Nephron progenitor cell (in vitro differentiated cells): ENCODE data around the gene SP140L.
A peak's percentile ranks its signal among the peaks of the same experiment; 100 is the strongest.

Experiments used
- DNase-seq: peaks from one replicate; pipeline ENCODE4 v3.0.0; 2021
- H3K27ac Mint-ChIP-seq: 2 replicates; pipeline ENCODE4 v1.8.0; 2021; ENCODE audit warnings: mild to moderate bottlenecking, moderate library complexity, mixed read lengths
- H3K27me3 Mint-ChIP-seq: 2 replicates; pipeline ENCODE4 v1.8.0; 2021; ENCODE audit warnings: mild to moderate bottlenecking, low read depth, mixed read lengths; ENCODE audit not compliant: poor library complexity
- H3K36me3 Mint-ChIP-seq: 2 replicates; pipeline ENCODE4 v1.8.0; 2021; ENCODE audit warnings: low read depth, mixed read lengths
- H3K4me1 Mint-ChIP-seq: 2 replicates; pipeline ENCODE4 v1.8.0; 2021; ENCODE audit warnings: mixed read lengths
- H3K4me3 Mint-ChIP-seq: 2 replicates; pipeline ENCODE4 v1.8.0; 2021; ENCODE audit warnings: mild to moderate bottlenecking, moderate library complexity, mixed read lengths
- H3K9me3 Mint-ChIP-seq: 2 replicates; pipeline ENCODE4 v1.8.0; 2021; ENCODE audit warnings: mild to moderate bottlenecking, moderate library complexity, mixed read lengths
- CTCF ChIP-seq: fragments of 200-600 bp; sonication (generic); IDR thresholded peaks from 2 replicates; pipeline ENCODE4 v1.5.0; 2021; ENCODE audit warnings: antibody characterized with exemption

Gene SP140L

GRCh38 chr2:230412846-230413245 lies 85.9 kb downstream of the SP140L start:
- H3K4me1 Mint-ChIP-seq: peaks cover 11% of the 10 kb centered on the region
- DNase-seq: no peak
- TF ChIP-seq CTCF: no peak
- no peaks in the 10 kb centered on the region for H3K36me3 Mint-ChIP-seq
- H3K4me3 Mint-ChIP-seq: peak overlapping the region; percentile 87
- H3K9me3 Mint-ChIP-seq: no peaks in the 10 kb centered on the region
- H3K27ac Mint-ChIP-seq: no peak overlapping the region
- H3K27me3 Mint-ChIP-seq: peaks cover 66% of the 10 kb centered on the region

GRCh38 chr2:230413479-230413878 lies 86.5 kb downstream of the SP140L start:
- peaks cover 11% of the 10 kb centered on the region for H3K4me1 Mint-ChIP-seq
- DNase-seq: no peak
- TF ChIP-seq CTCF: no peak
- H3K9me3 Mint-ChIP-seq: no peaks in the 10 kb centered on the region
- no peaks in the 10 kb centered on the region for H3K36me3 Mint-ChIP-seq
- H3K27ac Mint-ChIP-seq: no peak overlapping the region
- H3K4me3 Mint-ChIP-seq: no peak overlapping the region
- peaks cover 66% of the 10 kb centered on the region for H3K27me3 Mint-ChIP-seq

DNA sequence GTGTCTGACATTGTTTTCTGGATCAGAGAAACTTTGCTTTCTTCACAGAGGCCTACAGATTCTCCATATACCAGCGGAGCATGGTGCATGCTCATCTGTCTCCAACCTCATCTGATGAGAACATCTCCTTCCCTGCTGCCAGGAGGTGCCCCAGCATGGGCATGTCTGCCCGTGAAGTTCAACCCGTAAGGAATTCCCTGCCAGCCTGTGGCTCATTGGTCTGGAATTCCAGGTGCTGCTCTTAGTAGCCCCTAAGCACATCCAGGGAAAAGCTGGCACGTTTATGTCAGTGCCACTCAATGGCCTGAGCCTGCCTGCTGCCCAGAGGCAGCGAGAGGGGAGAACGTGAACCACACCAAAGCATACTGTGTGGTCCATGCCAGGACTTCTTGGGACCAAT lies 87.3 kb downstream of the SP140L start:
- Mint-ChIP-seq H3K4me3 (no peak overlapping the region), H3K9me3 (no peaks in the 10 kb centered on the region), H3K27me3 (peaks cover 63% of the 10 kb centered on the region), H3K36me3 (no peaks in the 10 kb centered on the region), H3K4me1 (peaks cover 11% of the 10 kb centered on the region), H3K27ac (no peak overlapping the region)
- DNase-seq: no peak
- TF ChIP-seq CTCF: no peak

GRCh38 chr2:230416061-230416721 lies 89.2 kb downstream of the SP140L start, which contains the start of gene SP100:
SP100 (plus strand) TSS chr2:230416201; CDS start chr2:230416297, 96 bp downstream.
- peaks cover 11% of the 10 kb centered on the region for H3K4me1 Mint-ChIP-seq

DNA sequence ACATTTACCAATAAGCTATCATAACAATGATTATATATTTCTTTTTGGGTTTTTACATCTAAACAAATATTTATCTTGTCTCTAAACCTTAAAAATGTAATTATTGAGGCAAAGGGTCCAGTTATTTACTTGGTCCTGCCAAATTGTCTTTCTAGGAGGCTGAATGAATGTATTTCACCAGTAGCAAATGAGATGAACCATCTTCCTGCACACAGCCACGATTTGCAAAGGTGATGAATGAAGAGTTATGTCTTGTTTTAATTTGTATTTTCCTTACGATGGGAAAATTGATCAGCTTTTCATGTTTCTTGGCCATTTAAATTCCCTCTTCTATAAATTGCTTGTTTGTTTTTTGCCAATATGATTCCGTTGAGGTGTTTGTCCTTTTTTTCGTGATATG lies 90.4 kb downstream of the SP140L start:
- Mint-ChIP-seq H3K27me3 (peaks cover 38% of the 10 kb centered on the region), H3K36me3 (no peaks in the 10 kb centered on the region), H3K9me3 (no peaks in the 10 kb centered on the region), H3K27ac (no peak overlapping the region), H3K4me1 (peaks cover 6% of the 10 kb centered on the region), H3K4me3 (no peak overlapping the region)
- no peak for TF ChIP-seq CTCF
- DNase-seq: no peak

More at GRCh38 chr2:230416061-230416721, 89.2 kb downstream of the SP140L start, which contains the start of gene SP100:
- no peaks in the 10 kb centered on the region for H3K9me3 Mint-ChIP-seq
- H3K36me3 Mint-ChIP-seq: no peaks in the 10 kb centered on the region
- no peak for DNase-seq
- H3K27ac Mint-ChIP-seq: no peak within 1 kb of the TSS
- H3K27me3 Mint-ChIP-seq: peaks cover 50% of the 10 kb centered on the region
- H3K4me3 Mint-ChIP-seq: no peak within 1 kb of the TSS
- no peak for TF ChIP-seq CTCF
